Eye (tissue), 1 donor: ENCODE results near the gene CCDC142.

Experiments
- DNase-seq: peaks from one replicate; pipeline ENCODE4 v3.0.0-alpha.2; 2015

Gene CCDC142

DNA sequence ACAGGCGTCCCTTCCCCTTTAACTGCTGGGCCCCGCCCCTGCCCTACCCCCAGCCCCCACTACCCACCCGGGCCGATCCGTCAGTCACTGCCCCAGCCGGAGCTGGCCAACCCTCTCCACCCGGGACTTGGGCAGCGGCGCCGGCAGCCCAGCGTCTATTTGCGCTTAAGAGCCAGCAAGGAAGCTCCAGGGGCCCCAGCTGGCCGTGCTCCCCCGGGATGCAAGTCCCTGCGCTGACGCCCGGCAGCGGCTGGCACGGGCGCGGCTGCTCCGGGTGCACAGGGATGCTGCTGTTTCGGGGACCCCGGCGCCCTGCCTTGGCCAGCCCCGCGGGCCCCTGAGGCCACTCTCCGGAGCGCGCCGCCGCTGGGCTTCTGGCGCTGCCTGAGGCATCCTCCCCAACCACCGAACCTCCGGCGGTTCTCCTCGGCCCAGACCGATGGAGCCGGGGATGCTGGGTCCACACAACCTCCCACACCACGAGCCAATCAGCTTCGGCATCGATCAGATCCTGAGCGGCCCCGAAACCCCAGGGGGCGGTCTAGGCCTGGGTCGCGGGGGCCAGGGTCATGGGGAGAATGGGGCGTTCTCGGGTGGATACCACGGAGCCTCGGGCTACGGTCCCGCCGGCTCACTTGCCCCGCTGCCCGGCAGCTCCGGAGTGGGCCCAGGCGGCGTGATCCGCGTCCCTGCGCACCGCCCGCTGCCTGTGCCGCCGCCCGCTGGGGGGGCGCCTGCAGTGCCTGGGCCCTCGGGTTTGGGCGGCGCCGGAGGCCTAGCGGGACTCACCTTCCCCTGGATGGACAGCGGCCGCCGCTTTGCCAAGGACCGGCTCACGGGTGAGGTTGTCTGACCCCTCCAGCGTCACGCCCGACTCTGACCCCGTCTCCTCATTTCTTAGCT, 31.8 kb upstream of the CCDC142 start, which contains the start of gene TLX2:
TSS of gene TLX2 (plus strand) at position 83 of the 903 bp plus-strand sequence. CDS start at position 440, 357 bp downstream.
- DNase-seq, result peak; percentile 65

DNA sequence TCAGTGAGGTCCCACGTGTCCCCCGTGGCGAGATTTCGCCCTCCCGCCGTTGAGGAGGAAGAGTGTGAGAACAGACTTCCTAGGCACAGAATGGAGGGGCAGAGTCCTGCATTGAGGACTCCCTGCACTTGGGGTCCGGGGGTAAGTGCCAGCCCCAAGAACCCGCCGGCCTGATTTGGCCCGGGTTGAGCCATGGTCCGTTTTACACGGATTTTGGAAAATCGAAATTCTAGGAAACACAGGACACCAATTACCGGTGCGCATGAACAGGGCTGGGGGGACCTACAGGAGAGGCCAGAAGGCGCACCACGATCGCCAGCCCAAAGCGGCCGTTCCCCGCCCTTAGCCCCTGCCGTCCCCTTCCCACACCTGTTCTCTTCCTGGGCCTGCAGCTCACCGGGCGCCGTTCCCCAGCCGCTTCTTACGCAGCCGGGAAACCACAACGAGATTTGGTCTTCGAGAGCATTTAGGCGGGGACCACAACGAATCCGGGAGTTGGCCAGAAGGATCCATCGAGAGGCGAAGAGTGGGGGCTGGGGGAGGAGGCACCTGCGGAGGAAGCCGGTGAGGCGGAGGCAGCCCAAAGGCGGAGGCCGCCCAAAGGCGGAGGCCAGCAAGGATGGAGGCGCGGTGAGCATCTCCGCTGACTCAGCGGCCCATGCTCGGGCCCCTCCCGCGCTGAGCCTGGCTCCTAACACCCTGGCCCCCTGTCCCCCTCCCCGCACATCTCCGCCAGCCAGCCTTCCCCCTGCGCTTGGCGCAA, 31.0 kb upstream of the CCDC142 start:
- peak; percentile 69 for DNase-seq

DNA sequence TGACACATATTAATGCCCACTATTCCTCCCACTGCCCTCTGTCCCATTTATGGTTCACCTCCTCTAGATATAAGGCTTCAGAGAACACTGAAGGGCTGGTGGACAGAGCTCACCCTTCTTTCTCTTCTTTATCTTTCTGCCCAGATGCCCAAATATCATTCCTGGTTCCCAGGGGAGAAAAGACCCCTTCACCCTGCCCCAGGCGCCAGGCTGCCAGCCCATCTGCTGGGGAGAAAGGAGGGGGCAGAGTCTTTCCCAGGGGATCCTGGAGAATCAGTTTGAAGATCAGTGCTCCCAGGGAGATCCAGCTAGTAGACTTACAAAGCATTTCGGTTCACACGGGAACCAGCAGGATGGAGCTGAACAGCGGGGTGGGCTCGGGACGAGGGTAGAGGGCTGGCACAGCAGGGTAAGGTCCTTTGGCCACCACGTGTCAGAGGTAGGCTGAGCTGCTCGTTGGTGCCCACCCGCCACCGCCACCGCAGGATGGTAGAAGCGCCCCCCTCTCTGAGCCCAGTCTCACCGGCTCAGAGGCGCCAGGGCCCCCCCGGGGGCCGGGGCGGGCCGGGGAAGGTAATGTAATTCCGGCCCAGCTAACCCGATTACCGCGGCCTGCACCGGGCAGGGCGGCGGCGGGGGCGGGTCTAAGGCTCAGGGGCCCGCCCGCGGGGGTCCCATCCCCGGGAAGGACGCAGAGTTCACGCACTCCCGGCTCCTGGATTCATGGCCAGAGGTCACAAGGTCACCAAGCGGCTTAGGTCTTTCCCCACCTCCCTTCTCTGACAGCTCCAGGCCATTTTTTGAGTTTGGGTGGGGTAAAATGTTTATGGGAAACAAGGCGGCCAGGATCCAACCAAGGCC, 30.2 kb upstream of the CCDC142 start:
- peak; percentile 26 for DNase-seq

DNA sequence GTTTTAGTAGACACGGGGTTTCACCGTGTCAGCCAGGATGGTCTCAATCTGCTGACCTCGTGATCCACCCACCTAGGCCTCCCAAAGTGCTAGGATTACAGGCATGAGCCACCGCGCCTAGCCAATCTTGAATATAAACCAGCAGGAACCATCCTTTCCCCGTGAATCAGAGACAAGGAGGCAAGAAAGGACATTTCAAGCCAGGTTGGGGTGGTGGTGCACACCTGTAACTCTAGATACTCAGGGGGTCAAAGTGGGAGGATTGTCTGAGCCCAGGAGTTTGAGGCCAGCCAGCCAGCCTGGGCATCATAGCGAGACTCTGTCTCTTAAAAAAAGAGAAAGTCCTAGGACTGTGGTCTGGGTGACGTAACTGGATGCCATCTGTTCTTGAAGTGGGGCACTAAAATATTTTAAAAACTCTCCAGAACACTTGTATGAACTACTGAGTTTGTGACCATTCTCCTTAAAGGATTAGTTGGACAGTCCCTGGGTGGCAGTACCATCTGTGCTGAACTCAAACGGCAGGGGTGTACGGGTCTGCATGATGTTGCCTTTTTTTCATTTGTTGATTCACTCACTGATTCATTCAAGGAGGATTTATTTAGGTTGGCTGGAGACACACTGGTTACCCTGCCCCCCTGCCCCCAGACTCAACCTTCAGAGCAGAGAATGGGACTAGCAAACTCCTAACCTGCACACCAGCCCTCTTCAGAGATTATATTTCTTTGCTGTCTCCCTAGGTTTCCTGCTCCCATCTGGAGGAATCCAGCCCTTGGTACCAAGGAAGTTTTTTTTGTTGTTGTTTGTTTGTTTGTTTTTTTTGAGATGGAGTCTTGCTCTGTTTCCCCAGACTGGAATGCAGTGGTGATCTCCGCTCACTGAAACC, 28.5 kb upstream of the CCDC142 start:
- no peak for DNase-seq

DNA sequence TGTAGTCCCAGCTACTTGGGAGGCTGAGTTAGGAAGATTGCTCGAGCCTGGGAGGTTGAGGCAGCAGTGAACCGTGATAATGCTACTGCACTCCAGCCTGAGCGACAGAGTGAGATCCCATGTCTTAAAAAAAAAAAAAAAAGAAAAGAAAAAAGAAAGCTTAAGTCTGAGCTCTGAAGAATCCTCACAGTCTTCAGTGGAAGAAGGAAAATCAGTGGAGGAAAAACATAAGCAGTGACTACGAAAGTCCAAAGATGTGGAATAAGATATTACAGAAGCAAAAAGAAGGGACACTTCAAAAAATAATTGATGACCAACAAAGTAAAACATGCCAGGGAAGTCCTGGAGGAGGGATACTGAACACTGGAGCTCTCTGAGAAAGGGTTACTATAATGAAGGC, 27.5 kb upstream of the CCDC142 start:
- DNase-seq, result no peak

DNA sequence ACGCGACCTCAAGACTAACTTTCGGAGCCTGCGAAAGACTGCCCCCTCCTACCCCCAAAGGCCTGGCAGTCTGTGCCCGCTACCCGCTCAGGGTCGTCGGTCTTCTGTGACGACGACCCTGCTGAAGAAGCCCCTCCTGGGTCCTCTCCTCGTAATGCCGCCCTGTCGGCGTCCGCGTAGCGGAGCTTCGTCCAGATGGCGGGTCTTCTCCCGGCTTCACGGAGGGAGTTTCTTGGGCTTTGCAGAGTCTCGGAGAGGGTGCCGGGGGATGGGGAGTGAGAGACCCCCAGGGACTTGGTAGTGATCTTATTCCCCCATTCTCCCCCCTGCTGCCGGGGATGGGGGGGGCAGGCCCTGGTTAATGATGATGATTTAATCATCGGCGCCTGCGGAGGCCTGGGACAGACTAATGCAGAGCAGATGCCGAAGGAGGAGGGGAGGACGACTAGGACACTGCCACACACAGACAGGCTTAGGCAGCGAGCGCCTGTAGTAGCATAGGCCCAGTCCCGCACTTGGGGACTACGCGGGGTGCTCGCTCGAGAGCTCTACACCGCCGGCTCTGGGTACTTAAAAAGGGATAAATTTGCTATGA, 25.2 kb upstream of the CCDC142 start:
- peak; percentile 82 for DNase-seq

DNA sequence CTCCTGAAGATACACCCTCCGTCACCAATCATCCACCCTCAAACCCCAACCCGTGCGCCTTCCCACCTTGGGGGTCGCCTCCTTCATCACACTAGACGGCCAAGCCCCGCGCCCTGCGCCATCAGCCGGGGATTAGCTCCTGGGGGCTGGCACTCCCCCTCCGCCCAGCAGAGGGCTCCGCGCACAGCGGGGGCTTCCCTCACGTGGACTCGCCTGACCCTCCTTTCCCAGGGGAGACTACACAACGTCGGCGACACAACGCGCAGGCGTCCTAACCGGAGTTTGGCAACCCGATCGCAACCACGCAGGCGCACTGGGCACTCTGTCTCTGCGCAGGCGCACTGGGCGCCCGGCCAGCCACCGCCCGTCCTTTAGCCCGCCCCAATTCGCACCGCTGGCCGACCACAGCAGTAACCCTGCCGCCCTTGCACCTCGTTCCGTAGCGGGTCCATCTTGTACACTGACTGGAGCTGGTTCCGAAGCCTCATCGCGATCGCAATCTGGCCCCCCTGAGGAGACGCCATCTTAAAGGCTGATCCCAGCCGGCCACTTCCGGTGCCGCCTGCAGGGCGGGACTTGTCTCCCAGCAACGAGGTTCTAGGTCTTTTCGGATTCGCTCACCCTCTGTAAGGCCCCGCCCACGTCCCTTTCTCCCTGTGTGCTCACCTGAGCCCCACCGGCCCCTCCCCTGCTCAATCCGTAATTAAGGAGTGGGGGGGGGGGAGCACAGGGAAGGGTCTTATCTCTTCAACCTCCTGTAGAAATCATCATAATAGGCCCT, 24.5 kb upstream of the CCDC142 start, which contains the start of gene PCGF1:
TSS of gene PCGF1 (minus strand) at position 551 of the 781 bp plus-strand sequence. CDS start at position 524, 27 bp downstream.
- peak; percentile 100 for DNase-seq

DNA sequence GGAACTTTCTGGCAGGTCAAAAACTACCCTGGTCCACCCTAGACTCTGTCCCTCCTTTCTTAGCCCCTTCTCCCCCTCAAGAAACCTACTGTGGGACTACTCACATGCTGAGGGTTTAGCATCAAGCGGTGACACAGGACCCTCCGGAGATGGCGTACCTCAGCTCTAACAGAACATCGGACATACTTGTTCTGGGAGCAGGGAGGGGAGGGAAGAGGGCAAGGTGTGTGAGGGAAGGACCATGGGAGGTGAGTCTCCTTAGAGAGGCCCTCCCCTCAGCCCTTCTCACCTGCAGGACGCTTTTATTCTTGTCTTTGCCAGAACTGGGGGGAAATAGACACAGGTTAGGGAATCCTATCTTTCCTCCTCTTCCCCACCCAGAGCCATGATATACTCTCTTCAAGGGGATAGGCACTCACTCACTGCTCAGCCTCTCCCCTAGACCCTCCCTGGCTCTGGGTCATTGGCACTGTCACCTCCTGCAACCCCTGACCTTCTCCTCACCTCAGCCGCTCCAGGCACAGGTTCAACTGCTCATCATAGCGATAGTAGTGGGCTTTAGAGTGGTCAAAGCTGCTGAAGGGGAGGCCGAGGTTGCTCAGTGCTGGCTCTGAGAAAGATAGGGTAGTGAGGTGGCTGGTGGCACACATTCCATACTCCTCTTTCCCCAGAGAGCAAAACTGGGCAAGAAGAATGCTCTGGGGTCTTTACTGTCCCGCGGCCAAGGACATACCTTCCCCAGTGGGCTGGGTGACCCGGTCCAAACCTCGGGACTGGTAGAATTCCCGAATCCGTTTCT, 22.8 kb upstream of the CCDC142 start:
- no peak for DNase-seq

DNA sequence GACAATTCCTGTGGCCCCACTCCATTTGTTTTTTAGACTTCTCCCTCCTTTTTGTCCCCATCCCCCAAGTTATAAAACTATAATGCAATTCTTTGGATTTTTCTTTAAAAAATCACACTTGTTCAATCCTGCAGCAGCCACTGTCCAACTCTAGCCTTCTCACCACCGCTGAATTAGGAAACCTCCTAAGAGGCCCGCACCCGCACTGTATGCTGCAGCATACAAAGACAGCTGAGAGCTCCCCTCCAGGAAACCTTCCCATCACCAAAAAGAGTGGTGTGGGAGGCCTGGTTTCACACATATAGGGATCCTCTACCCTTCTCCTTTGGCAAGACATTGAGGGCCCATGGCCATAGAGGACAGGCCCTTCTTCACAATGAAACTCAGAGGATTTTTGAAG, 21.8 kb upstream of the CCDC142 start:
- DNase-seq, result no peak

DNA sequence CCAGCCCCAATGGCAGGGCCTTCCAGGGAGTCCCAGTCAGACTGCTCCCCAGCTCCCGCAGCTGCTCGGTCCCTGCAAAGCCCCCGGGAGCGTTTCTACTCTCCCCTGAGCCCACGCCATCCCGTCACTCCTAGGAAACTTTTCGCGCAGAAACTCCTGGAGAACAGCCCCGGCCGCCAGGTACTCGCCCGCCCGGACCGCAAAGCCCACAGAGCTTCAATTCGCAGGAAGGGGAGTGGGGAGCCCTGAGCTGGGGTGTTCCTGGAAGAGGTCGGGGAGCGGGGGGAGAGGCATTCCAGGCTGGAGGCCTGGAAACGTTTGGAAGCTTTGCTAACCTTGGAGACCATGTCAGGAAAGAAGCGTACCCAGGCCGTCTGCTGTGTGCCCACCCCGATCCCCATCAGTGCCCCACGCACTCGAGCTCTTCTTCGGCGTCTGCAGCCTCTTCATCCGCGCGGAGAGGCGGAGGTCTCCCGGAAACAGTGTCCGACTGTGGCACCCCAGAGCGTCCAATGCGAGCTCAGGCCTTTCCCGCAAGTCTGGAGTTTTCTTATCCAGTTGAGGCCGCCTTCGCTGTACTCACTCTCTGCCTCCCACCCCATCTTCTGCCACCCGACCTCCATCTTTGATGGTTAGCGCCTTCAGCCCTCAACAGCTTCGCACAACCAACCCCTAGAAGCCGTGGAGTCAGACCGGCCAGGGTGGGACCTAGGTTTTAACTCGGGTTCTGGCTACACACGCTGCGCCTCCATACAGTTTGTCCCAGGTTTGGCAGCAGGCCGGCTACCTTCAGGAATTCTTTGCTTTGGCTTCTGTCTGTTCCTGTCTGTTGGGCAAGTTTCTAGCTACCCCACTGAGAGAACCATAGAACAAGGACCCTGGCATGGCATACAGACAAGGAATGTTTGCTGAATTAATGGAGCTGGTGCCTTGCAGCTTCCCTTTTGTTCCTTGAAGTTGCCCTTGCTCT, 21.0 kb upstream of the CCDC142 start:
- DNase-seq, result peak; percentile 26

DNA sequence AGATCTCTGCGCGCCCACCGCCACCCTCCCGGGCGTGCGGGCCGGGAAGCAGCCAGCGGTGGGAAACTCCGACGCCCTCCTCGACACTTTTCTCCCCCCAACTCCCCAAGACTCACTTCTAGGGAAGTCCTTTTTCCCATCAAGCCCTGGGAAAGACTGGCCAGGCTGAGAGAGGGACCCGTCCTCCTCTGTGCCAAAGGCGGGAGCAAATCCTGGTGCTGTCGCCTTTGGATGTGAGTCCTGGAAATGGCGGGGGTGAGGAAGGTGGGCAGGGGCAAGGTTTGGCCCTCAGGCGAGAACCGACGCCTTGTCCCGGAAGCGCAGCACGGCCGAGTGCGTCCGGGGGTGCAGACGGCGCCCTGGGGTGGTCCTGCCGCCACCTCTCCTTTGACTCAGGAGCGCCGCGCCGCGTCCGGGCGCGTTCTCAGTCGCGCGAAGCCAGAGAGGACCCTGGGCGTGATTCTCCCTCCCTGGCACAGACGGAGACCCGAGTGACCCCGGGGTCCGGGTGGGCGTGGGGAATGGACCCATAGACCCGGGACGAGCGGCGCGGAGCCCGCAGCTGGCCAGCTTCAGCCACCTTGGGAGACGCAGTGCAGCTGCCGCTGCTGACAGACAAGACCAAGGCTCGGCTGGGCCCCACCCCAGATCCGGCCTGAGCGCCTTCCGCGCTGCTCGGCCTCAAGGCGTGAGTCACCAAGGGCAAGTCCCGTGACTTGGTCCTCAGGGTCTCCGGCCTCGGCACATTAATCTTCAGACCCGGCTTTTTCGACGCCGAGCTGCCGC, 20.1 kb upstream of the CCDC142 start:
- peak; percentile 70 for DNase-seq

DNA sequence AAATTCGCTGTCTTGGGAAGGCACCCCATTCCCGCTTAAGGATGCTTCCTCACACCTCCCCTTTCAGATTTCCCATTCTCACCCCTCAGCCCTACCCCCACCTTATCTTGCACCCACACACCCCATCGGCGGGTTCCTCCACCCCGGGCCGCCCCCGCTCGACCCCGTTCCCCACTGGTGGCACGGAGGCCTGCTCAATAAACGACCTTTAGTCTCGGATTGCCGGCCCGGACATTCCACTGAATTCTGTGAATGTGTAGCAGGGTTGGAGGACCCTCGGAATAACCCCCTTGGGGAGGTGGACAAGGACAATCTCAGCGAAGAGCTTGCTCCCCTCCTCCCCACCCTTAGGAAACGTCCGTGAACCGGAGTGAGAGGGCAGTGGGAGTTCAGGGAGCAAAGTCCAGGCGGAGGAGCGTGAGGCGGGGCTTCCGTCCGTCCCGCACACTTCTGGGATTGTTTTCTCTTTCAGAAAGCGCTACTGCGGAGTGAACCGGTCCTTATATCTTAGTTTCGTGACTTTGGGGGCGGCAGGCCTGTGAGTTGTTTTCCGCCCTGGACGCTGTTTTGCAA, 19.4 kb upstream of the CCDC142 start:
- peak; percentile 48 for DNase-seq

DNA sequence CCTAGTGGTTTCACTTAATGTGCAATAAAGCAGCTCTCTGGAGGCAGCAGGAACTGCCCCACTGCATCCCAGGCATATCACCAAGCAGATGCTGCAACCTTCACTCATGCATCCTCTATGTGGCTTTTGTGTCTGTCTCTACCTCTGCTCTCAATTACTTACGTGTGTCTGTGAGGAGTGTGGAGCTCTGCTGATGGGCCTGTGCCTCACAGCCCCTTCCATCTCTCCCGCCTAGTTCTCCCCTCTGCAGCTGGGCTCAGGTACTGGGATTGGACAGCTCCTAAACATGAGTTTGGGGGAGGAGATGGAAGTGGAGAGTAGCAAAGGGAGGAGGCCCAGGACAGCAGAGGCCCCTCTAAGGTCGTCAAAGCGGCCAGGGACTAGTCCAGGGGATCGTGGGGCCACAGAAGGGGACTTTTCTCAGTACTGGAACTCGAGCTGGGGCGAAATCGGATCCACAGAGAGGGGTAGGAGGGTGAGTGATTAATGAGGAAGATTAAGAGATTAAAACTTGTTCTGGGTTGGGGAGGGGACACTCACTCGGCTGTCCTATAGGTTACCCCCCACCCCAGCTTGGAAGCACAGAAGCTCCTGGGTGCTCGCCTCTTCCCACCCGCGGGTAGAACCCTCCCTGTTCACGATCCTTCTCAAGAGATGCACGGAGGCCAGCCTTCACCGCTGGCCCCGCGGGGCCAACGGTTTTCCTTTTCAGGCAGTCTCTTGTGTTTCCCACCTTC, 18.7 kb upstream of the CCDC142 start:
- peak; percentile 43 for DNase-seq

DNA sequence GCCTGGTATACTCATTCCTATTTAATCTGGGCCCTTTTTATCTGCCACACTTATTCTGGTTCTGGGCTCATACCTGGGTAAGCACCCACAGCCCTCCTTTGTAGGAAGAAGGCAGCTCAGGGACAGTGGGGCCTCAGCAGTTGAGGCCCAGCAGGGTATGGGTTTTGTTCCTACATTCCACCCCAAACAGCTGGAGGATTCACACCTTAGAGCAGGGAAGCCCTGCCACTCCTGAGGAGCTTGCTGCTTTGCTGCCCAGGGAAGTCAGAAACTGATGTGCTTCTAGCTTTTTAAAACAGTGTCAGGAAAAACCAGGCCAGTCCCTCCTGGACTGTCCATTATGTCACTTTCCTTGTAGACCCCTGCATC, 17.8 kb upstream of the CCDC142 start:
- DNase-seq, result no peak

DNA sequence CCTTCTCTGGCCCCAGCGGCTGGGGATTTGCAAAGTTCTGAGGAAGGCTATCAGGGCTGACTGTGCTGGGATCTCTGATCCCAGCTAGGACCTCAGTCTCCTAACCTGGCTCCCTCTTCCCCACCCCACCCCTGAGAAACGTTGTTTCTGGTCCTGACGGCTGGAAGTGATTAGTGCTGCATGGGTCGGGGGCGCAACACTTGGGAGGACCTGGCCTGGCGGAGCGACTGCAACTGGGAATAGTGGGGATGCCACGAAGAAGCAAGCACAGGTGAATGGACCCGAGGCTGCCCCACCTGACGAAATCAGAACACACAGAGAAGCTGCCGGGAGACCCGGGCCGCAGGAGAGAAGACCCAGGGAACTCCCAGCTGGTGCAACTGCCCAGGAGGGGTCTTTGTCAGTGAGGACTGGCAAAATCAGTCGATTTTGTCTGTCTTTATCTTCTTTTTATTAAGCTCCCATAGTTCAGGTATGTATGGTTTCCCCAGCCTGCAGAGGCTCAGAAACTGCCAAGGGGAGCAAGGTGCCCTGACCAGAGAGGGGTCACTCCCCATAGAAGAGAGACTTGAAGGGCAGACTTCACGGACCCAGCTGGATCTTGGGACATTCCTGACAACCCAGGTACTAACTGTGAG, 17.3 kb upstream of the CCDC142 start:
- DNase-seq, result no peak
